ENCODE data around the gene ACOX3. TPM values are rescaled to one million over a fixed set of nuclear protein-coding genes. Genes with fewer than 3 reads are reported as not detected.
A peak's percentile ranks its signal among the peaks of the same experiment; 100 is the strongest.
"Not testable (repeated sequence)": the region's sequence is repeated elsewhere in the genome, so short reads cannot be mapped to it uniquely, and the experiment has no call there.

Gene ACOX3
- polyA plus RNA-seq, 1 donor, result 15.2 TPM

GRCh38 chr4:8386731-8387130 lies 53.8 kb downstream of the ACOX3 start:
- no peak for DNase-seq

- not testable (repeated sequence) for DNase-seq
Measured at GRCh38 chr4:8386131-8386530, 54.4 kb downstream of the ACOX3 start.

- DNase-seq, result no peak
Measured at GRCh38 chr4:8385611-8386010, 54.9 kb downstream of the ACOX3 start.

GRCh38 chr4:8385106-8385505 lies 55.4 kb downstream of the ACOX3 start:
- DNase-seq, result no peak

GRCh38 chr4:8384397-8385060 lies 56.0 kb downstream of the ACOX3 start:
- no peak for DNase-seq

DNA sequence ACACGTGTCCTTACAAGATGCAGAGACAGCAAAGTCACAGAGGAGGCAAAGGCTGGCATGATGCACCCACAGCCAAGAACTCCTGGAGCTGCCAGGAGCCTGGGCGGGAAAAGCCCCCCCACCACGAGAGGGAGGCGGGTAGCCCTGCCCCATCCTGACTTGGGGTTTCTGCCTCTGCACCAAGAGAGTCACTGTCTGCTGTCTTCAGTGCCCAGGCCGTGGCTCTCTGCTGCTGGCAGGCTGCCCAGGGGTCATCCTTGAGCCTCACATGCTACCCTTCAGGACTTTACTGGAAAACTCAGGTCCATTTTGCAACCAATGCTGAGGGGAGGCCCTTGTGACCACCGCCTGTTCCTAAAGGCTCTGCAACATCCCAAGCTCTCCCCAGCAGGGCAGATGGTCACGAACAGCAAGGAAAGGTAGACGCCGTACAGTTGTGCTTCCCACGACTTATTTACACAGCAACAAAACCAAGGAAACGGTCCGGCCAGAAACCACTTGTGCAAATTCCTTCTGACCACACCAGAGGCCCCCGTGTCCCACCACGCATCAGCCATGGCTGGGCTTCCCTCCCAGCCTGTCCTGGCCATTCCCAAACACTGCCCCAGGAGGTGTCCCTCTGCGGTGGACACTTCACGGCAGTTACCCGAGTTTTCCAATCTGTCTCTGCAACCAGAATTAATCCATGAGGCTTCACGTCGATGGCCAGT lies 56.9 kb downstream of the ACOX3 start:
- peak; percentile 67 for DNase-seq

- DNase-seq, result no peak
Measured at GRCh38 chr4:8383016-8383415, 57.5 kb downstream of the ACOX3 start.

- DNase-seq, result no peak
Measured at GRCh38 chr4:8381814-8382581, 58.5 kb downstream of the ACOX3 start.

GRCh38 chr4:8380511-8381415 lies 59.8 kb downstream of the ACOX3 start:
- no peak for DNase-seq

GRCh38 chr4:8379771-8380170 lies 60.8 kb downstream of the ACOX3 start:
- no peak for DNase-seq

GRCh38 chr4:8379281-8379680 lies 61.2 kb downstream of the ACOX3 start:
- DNase-seq, result no peak

DNA sequence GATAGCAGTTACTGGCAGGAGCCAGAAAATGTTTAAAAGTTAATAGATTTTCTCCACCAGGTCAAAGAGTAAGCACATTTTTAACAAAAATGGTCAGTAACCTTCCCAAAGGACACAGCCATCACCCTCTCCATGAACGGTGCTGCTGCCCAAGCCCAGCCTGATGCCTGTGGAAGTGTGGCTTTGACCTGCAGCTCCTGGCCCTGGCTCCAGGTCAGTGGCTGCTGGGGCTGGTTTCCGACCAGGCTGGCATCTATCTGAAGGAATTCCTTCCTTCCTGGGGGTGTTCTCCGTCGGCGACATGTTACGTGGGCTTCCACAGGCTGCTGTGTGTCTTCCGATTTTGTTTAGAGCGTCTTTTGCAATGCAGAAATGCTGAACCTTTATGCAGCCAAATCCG lies 61.7 kb downstream of the ACOX3 start:
- no peak for DNase-seq

DNA sequence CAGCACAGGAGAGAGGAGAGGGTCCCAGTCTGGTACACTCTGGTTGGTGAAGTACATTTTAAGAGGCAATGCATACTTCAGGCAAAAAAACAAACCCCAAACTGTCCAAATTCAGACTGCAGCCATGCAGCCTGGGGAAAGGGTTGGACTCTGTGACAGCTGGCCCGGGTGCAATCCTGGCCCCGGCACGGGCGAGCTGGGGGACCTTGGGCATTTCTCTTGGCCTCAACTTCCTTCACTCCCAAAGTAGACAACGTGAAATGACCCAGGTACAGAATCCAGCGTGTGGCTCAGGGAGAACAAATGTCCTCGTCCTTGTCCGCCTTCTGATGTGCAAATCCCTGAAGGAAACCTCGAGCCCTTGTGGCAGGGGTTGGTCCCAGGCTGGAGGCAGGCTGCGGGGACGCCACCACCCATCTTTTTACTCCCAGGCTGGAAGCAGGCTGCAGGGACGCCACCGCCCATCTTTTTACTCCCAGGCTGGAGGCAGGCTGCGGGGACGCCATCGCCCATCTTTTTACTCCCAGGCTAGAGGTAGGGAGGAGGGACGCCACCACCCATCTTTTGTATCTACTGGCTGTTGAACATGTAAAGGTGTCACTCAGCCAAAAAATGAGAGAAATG lies 62.3 kb downstream of the ACOX3 start:
- no peak for DNase-seq

GRCh38 chr4:8377103-8378075 lies 63.1 kb downstream of the ACOX3 start:
- DNase-seq, result no peak

- DNase-seq, result no peak
Measured at GRCh38 chr4:8376361-8377102, 64.0 kb downstream of the ACOX3 start.

GRCh38 chr4:8374851-8375649 lies 65.5 kb downstream of the ACOX3 start:
- DNase-seq, result no peak

GRCh38 chr4:8373973-8374545 lies 66.5 kb downstream of the ACOX3 start:
- no peak for DNase-seq

DNA sequence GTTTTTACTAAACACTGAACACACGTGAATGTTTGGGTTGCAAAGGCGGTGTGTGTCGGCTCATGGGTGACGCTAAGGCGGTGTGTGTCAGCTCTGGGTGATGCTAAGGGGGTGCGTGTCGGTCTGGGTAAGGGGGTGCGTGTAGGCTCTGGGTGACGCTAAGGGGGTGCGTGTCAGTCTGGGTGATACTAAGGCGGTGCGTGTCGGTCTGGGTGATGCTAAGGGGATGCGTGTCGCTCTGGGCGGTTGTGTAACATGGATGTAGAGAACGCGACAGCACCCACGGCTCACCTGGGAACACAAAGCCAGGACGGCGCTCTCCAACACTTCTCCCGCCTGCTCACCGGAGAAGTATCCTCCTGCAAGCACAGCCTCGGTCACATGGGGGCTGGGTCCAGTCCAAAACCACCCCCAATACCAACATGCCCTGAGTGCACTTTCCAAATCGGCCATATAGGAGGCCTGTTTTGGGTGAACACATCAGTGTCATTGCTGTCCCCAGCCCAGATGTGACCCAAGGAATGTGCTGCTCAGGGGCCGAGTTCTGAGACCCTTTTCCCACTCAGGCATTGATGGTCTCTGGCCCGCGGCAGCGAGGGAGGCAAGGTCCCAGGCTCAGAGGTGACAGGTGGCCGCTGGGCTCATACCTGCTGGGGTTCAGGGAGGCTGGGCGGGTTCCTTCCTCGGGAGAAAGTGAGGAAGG lies 67.1 kb downstream of the ACOX3 start:
- no peak for DNase-seq
